H9 (cell line): ENCODE measurements around the gene DIPK1B. TPM values are rescaled to one million over a fixed set of nuclear protein-coding genes. Genes with fewer than 3 reads are reported as not detected.
"Not testable (repeated sequence)": the region's sequence is repeated elsewhere in the genome, so short reads cannot be mapped to it uniquely, and the experiment has no call there.

Source experiments
- DNase-seq: peaks from one replicate; pipeline ENCODE4 v3.0.0-alpha.2; 2017
- H2AFZ ChIP-seq: one replicate; pipeline ENCODE4 v1.6.1; 2013; ENCODE audit warnings: mild to moderate bottlenecking, low read length, control low read depth, moderate library complexity
- H2AK5ac ChIP-seq: 2 replicates; pipeline ENCODE4 v1.6.1; 2013; ENCODE audit warnings: low read length, control low read depth, mixed read lengths; ENCODE audit not compliant: insufficient read length
- H2BK120ac ChIP-seq: one replicate; pipeline ENCODE4 v1.6.1; 2013; ENCODE audit warnings: low read depth, mild to moderate bottlenecking, low read length, control low read depth, inconsistent platforms; ENCODE audit not compliant: poor library complexity, severe bottlenecking
- H2BK12ac ChIP-seq: 2 replicates; pipeline ENCODE4 v1.6.1; 2013; ENCODE audit warnings: low read length, control low read depth, mixed read lengths, low read depth; ENCODE audit not compliant: insufficient read length
- H2BK15ac ChIP-seq: 2 replicates; pipeline ENCODE4 v1.6.1; 2013; ENCODE audit warnings: low read depth, low read length, control low read depth
- H2BK20ac ChIP-seq: one replicate; pipeline ENCODE4 v1.6.1; 2013; ENCODE audit warnings: low read depth, mild to moderate bottlenecking, low read length, control low read depth, inconsistent platforms; ENCODE audit not compliant: poor library complexity, severe bottlenecking
- H2BK5ac ChIP-seq: 2 replicates; pipeline ENCODE4 v1.6.1; 2013; ENCODE audit warnings: low read length, control low read depth, mixed read lengths; ENCODE audit not compliant: insufficient read length
- H3K14ac ChIP-seq: 2 replicates; pipeline ENCODE4 v1.6.1; 2013; ENCODE audit warnings: low read length, control low read depth; ENCODE audit not compliant: insufficient read depth
- H3K18ac ChIP-seq: 2 replicates; pipeline ENCODE4 v1.6.1; 2013; ENCODE audit warnings: low read depth, mild to moderate bottlenecking, mixed read lengths, low read length, control low read depth; ENCODE audit not compliant: insufficient read length
- H3K23ac ChIP-seq: 2 replicates; pipeline ENCODE4 v1.6.1; 2013; ENCODE audit warnings: low read length, control low read depth, mixed read lengths, low read depth; ENCODE audit not compliant: insufficient read length
- H3K23me2 ChIP-seq: 2 replicates; pipeline ENCODE4 v1.6.1; 2013; ENCODE audit warnings: low read depth, mild to moderate bottlenecking, mixed read lengths, low read length, control low read depth; ENCODE audit not compliant: insufficient read length, poor library complexity, severe bottlenecking
- H3K27ac ChIP-seq: 2 replicates; pipeline ENCODE4 v1.5.1; 2013; ENCODE audit warnings: low read length, control low read depth, mixed read lengths, low read depth; ENCODE audit not compliant: insufficient read length
- H3K27me3 ChIP-seq: 2 replicates; pipeline ENCODE4 v1.6.1; 2013; ENCODE audit warnings: low read length, control low read depth, inconsistent platforms; ENCODE audit not compliant: insufficient read depth
- H3K4ac ChIP-seq: 2 replicates; pipeline ENCODE4 v1.6.1; 2013; ENCODE audit warnings: low read depth, mild to moderate bottlenecking, control low read depth, inconsistent platforms, low read length, moderate library complexity
- H3K4me1 ChIP-seq: 2 replicates; pipeline ENCODE4 v1.6.1; 2013; ENCODE audit warnings: low read length, control low read depth, inconsistent platforms; ENCODE audit not compliant: insufficient read depth
- H3K4me2 ChIP-seq: 2 replicates; pipeline ENCODE4 v1.6.1; 2013; ENCODE audit warnings: low read length, control low read depth, mixed read lengths; ENCODE audit not compliant: insufficient read length, insufficient read depth
- H3K56ac ChIP-seq: 2 replicates; pipeline ENCODE4 v1.6.1; 2013; ENCODE audit warnings: low read depth, mild to moderate bottlenecking, mixed read lengths, low read length, control low read depth; ENCODE audit not compliant: insufficient read length
- H3K79me1 ChIP-seq: 2 replicates; pipeline ENCODE4 v1.6.1; 2013; ENCODE audit warnings: low read depth, mild to moderate bottlenecking, moderate library complexity, low read length, control low read depth, inconsistent platforms; ENCODE audit not compliant: insufficient read depth, poor library complexity, severe bottlenecking
- H3K79me2 ChIP-seq: 2 replicates; pipeline ENCODE4 v1.6.1; 2013; ENCODE audit warnings: low read length, control low read depth, inconsistent platforms; ENCODE audit not compliant: insufficient read depth
- H3K9ac ChIP-seq: 2 replicates; pipeline ENCODE4 v1.6.1; 2013; ENCODE audit warnings: low read length, control low read depth, mixed read lengths; ENCODE audit not compliant: insufficient read length; ENCODE audit errors: extremely low read depth
- H3K9me3 ChIP-seq: one replicate; pipeline ENCODE4 v1.6.1; 2013; ENCODE audit warnings: low read depth, low read length, inconsistent platforms; ENCODE audit not compliant: control insufficient read depth
- H3T11ph ChIP-seq: one replicate; pipeline ENCODE4 v1.6.1; 2013; ENCODE audit warnings: mild to moderate bottlenecking, low read length, control low read depth, inconsistent platforms
- H4K20me1 ChIP-seq: one replicate; pipeline ENCODE4 v1.6.1; 2013; ENCODE audit not compliant: control insufficient read depth, insufficient read length, insufficient read depth
- H4K5ac ChIP-seq: 2 replicates; pipeline ENCODE4 v1.6.1; 2013; ENCODE audit warnings: low read depth, mild to moderate bottlenecking, mixed read lengths, low read length, control low read depth; ENCODE audit not compliant: insufficient read length
- H4K8ac ChIP-seq: replicated peaks from 2 replicates; pipeline ENCODE4 v1.6.1; 2013; ENCODE audit warnings: low read length, control low read depth, mixed read lengths, low read depth; ENCODE audit not compliant: insufficient read length
- H4K91ac ChIP-seq: 2 replicates; pipeline ENCODE4 v1.6.1; 2013; ENCODE audit warnings: low read depth, mild to moderate bottlenecking, moderate library complexity, mixed read lengths, low read length, control low read depth; ENCODE audit not compliant: insufficient read length
- H3K27ac Mint-ChIP-seq, 3 experiments: 2 replicates in 2 of 3; 3 replicates in 1 of 3; pipeline ENCODE4 v1.8.0; 2020 to 2021; ENCODE audit warnings: mixed read lengths in 3 of 3, mild to moderate bottlenecking in 1 of 3, moderate library complexity in 1 of 3
- H3K27me3 Mint-ChIP-seq: 2 replicates; pipeline ENCODE4 v1.8.0; 2021; ENCODE audit warnings: low read depth, mild to moderate bottlenecking, moderate library complexity, mixed read lengths
- H3K36me3 Mint-ChIP-seq, 3 experiments: 2 replicates in 2 of 3; 3 replicates in 1 of 3; pipeline ENCODE4 v1.8.0; 2020 to 2021; ENCODE audit warnings: low read depth in 3 of 3, mixed read lengths in 3 of 3; ENCODE audit not compliant: insufficient read depth in 1 of 3
- H3K4me1 Mint-ChIP-seq, 2 experiments: 2 replicates each; pipeline ENCODE4 v1.8.0; 2020; ENCODE audit warnings: mixed read lengths in 2 of 2
- H3K4me3 Mint-ChIP-seq, 2 experiments: 2 replicates in 1 of 2; 3 replicates in 1 of 2; pipeline ENCODE4 v1.8.0; 2020 to 2021; ENCODE audit warnings: mild to moderate bottlenecking in 2 of 2, mixed read lengths in 2 of 2, moderate library complexity in 1 of 2
- H3K9me3 Mint-ChIP-seq, 2 experiments: 2 replicates in 1 of 2; 3 replicates in 1 of 2; pipeline ENCODE4 v1.8.0; 2020; ENCODE audit warnings: mild to moderate bottlenecking in 2 of 2, mixed read lengths in 2 of 2, moderate library complexity in 1 of 2
- CTCF ChIP-seq: fragments of 200-600 bp; sonication (generic); conservative IDR thresholded peaks from 3 replicates; pipeline ENCODE4 v1.8.0; 2021; ENCODE audit warnings: antibody characterized with exemption, mild to moderate bottlenecking
- WGBS: extraction: QIAGEN DNeasy Blood & Tissue Kit; methylation state at CpG from one replicate; pipeline ENCODE4 v1.1.7; 2013; ENCODE audit warnings: missing lambda C conversion rate, low lambda C conversion rate, mixed read lengths; ENCODE audit not compliant: insufficient read length; ENCODE audit errors: extremely low coverage; 5-methylcytosine and 5-hydroxymethylcytosine counted together
- total RNA-seq: library from RNA; stranded (reverse); gene quantifications from 2 replicates; pipeline ENCODE4 v1.2.1, GENCODE V29; 2021

DIPK1B gene
- total RNA-seq, 1 experiment from 2014 or later, result 40.3 TPM

GRCh38 chr9:136766410-136767120 lies 54.2 kb downstream of the DIPK1B start:
- not testable (repeated sequence) for H4K8ac ChIP-seq, H3K4me3 Mint-ChIP-seq, H3K27ac Mint-ChIP-seq, H3K79me2 ChIP-seq, H3K14ac ChIP-seq, H3K23ac ChIP-seq, H4K20me1 ChIP-seq, H3K36me3 Mint-ChIP-seq, H3K9me3 Mint-ChIP-seq, H2BK120ac ChIP-seq, H3K9me3 ChIP-seq, H3K27ac ChIP-seq, H3K79me1 ChIP-seq, H2BK20ac ChIP-seq, H3K23me2 ChIP-seq, H3K9ac ChIP-seq, H3K4me2 ChIP-seq, H4K5ac ChIP-seq, H3T11ph ChIP-seq, H4K91ac ChIP-seq, H3K56ac ChIP-seq, H2BK5ac ChIP-seq, H2BK15ac ChIP-seq, H3K27me3 ChIP-seq, H3K4ac ChIP-seq, H2AFZ ChIP-seq, H2BK12ac ChIP-seq, H3K4me1 ChIP-seq, H3K18ac ChIP-seq, H2AK5ac ChIP-seq
- Mint-ChIP-seq H3K27me3 (peaks cover 22% of the 10 kb centered on the region), H3K4me1 (peaks cover 11 to 17% of the 10 kb centered on the region in 2 experiments)
- DNase-seq, result peak; percentile 84
- no CpG with 5 or more reads among the region's 18 CpGs for WGBS
- peak; percentile 74 for TF ChIP-seq CTCF
